A549 (cell line): ENCODE data around the gene PKP4.

Experiments used
- CHD2 ChIP-seq: fragments of 150-350 bp; IDR thresholded peaks from 2 replicates; pipeline ENCODE4 v1.6.1; 2014; ENCODE audit warnings: low read length; ENCODE audit not compliant: partially characterized antibody
- CTCF ChIP-seq: fragments of >200 bp; sonication (Bioruptor Twin); formaldehyde crosslinking; IDR thresholded peaks from 3 replicates; pipeline ENCODE4 v1.5.1; 2016
- ESRRA ChIP-seq: fragments of 150-350 bp; IDR thresholded peaks from 2 replicates; pipeline ENCODE4 v1.6.1; 2014; ENCODE audit warnings: mild to moderate bottlenecking, low read length, borderline replicate concordance
- HOXB5 ChIP-seq: fragments of 250-450 bp; sonication (Bioruptor Pico); IDR thresholded peaks from 2 replicates; pipeline ENCODE4 v1.5.0; 2020; ENCODE audit warnings: mild to moderate bottlenecking, moderate library complexity
- MAFK ChIP-seq: fragments of 450-650 bp; IDR thresholded peaks from 2 replicates; pipeline ENCODE4 v1.6.1; 2014; ENCODE audit not compliant: partially characterized antibody
- MAZ ChIP-seq: fragments of 150-350 bp; IDR thresholded peaks from 2 replicates; pipeline ENCODE4 v1.6.1; 2014; ENCODE audit warnings: antibody characterized with exemption, low read depth, low read length, borderline replicate concordance
- RAD21 ChIP-seq, 2 experiments: fragments of >200 bp in 1 of 2; sonication (Bioruptor Twin) in 1 of 2; formaldehyde crosslinking in 1 of 2; IDR thresholded peaks in 1 of 2; conservative IDR thresholded peaks in 1 of 2; 2 replicates in 1 of 2; 3 replicates in 1 of 2; pipeline ENCODE4 v1.6.1; 2012 to 2018; ENCODE audit warnings: inconsistent platforms in 1 of 2
- RCOR1 ChIP-seq: fragments of 150-350 bp; IDR thresholded peaks from 2 replicates; pipeline ENCODE4 v1.6.1; 2014; ENCODE audit warnings: antibody characterized with exemption, low read length, low read depth
- USF2 ChIP-seq: fragments of 450-650 bp; IDR thresholded peaks from 2 replicates; pipeline ENCODE4 v1.6.1; 2014; ENCODE audit warnings: antibody characterized with exemption
- TF ChIP-seq, protein P1 (sequence below): fragments of 200-600 bp; sonication (generic); IDR thresholded peaks from 2 replicates; pipeline ENCODE4 v1.6.1; 2016; ENCODE audit warnings: antibody characterized with exemption, mild to moderate bottlenecking, moderate library complexity

- TF ChIP-seq, protein P1, sequence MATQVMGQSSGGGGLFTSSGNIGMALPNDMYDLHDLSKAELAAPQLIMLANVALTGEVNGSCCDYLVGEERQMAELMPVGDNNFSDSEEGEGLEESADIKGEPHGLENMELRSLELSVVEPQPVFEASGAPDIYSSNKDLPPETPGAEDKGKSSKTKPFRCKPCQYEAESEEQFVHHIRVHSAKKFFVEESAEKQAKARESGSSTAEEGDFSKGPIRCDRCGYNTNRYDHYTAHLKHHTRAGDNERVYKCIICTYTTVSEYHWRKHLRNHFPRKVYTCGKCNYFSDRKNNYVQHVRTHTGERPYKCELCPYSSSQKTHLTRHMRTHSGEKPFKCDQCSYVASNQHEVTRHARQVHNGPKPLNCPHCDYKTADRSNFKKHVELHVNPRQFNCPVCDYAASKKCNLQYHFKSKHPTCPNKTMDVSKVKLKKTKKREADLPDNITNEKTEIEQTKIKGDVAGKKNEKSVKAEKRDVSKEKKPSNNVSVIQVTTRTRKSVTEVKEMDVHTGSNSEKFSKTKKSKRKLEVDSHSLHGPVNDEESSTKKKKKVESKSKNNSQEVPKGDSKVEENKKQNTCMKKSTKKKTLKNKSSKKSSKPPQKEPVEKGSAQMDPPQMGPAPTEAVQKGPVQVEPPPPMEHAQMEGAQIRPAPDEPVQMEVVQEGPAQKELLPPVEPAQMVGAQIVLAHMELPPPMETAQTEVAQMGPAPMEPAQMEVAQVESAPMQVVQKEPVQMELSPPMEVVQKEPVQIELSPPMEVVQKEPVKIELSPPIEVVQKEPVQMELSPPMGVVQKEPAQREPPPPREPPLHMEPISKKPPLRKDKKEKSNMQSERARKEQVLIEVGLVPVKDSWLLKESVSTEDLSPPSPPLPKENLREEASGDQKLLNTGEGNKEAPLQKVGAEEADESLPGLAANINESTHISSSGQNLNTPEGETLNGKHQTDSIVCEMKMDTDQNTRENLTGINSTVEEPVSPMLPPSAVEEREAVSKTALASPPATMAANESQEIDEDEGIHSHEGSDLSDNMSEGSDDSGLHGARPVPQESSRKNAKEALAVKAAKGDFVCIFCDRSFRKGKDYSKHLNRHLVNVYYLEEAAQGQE = no peak
- TF ChIP-seq MAZ (no peak), CTCF (no peak), ESRRA (no peak), HOXB5 (CRISPR knock-in tag) (no peak), USF2 (no peak), RAD21 (conservative IDR thresholded peaks at IDR 0.05 in 1 of 2, IDR thresholded peaks at IDR 0.05 in 1 of 2) (no peak), CHD2 (no peak), MAFK (no peak), RCOR1 (no peak)
Observed at GRCh38 chr2:158712791-158713522, 256.2 kb downstream of the PKP4 start.
